Breast epithelium (tissue), 3 donors: ENCODE measurements around the gene FBXO31.

Source experiments
- POLR2A ChIP-seq: fragments of 450-650 bp; IDR thresholded peaks from one replicate; pipeline ENCODE4 v1.6.1; 2016; ENCODE audit warnings: antibody characterized with exemption, mild to moderate bottlenecking, moderate library complexity
- TF ChIP-seq, protein P1 (sequence below), 3 donors: fragments of 450-650 bp; IDR thresholded peaks; one replicate each; pipeline ENCODE4 v1.5.1; 2016 to 2017; ENCODE audit warnings: antibody characterized with exemption in 3 of 3, mild to moderate bottlenecking in 3 of 3, moderate library complexity in 3 of 3

DNA sequence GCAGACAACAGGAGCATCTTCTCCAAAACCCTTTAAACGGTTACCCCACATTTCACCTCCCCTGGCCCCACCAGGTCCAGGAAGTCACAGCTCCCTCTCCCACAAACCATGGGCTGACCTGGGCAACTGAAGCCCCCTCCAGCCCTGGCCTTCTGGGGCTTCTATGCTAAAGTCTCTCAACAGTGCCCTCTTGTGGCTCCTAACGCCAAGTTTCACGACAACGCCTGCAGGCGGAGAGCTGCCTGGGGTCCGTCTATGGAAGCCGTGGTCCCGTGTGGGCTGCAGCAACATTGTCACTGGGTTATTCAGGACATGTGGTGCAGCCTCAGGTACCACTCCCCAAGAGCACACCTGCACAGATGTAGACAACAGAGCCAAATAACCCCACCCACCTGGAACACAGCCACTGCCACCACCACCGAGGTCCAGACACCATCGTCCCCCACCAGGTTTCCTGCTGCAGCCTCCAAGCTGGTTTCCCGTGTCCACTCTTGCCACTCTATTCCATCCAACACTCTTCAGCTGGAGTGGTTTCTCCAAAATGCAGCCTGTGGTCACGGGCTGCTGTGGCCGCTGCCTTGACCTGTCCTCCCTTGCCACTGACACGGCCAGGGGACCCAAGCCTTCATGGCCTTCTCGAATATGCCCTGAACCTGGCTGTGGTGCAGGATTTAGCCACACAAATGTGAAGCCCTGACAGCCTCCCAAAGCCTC is 85.5 kb downstream of the FBXO31 start:
- TF ChIP-seq, protein P1, sequence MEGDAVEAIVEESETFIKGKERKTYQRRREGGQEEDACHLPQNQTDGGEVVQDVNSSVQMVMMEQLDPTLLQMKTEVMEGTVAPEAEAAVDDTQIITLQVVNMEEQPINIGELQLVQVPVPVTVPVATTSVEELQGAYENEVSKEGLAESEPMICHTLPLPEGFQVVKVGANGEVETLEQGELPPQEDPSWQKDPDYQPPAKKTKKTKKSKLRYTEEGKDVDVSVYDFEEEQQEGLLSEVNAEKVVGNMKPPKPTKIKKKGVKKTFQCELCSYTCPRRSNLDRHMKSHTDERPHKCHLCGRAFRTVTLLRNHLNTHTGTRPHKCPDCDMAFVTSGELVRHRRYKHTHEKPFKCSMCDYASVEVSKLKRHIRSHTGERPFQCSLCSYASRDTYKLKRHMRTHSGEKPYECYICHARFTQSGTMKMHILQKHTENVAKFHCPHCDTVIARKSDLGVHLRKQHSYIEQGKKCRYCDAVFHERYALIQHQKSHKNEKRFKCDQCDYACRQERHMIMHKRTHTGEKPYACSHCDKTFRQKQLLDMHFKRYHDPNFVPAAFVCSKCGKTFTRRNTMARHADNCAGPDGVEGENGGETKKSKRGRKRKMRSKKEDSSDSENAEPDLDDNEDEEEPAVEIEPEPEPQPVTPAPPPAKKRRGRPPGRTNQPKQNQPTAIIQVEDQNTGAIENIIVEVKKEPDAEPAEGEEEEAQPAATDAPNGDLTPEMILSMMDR (IDR thresholded peaks at IDR 0.05) = peak in 2 of 3 donors; percentile 10 to 15
- TF ChIP-seq POLR2A = no peak
